HepG2 (cell line): Measurements from ENCODE around the gene EPS8. TPM values are rescaled to one million over a fixed set of nuclear protein-coding genes. Genes with fewer than 3 reads are reported as not detected.
A peak's percentile ranks its signal among the peaks of the same experiment; 100 is the strongest.

Experiments used
- ARID2 ChIP-seq: sonication (generic); formaldehyde crosslinking; IDR thresholded peaks from 2 replicates; pipeline ENCODE4 v1.8.1; 2022; ENCODE audit warnings: mild to moderate bottlenecking, missing genetic modification reagents, borderline replicate concordance
- GPN1 ChIP-seq: sonication (generic); formaldehyde crosslinking; IDR thresholded peaks from 2 replicates; pipeline ENCODE4 v1.5.1; 2020; ENCODE audit warnings: missing genetic modification reagents, borderline replicate concordance
- HMG20A ChIP-seq: IDR thresholded peaks from 2 replicates; pipeline ENCODE4 v1.6.1; 2016; ENCODE audit warnings: borderline replicate concordance
- IRF2 ChIP-seq: IDR thresholded peaks from 2 replicates; pipeline ENCODE4 v1.6.1; 2018; ENCODE audit warnings: missing genetic modification reagents, missing compliant biosample characterization
- KLF11 ChIP-seq: IDR thresholded peaks from 2 replicates; pipeline ENCODE4 v1.6.1; 2016; ENCODE audit warnings: missing compliant biosample characterization
- KMT2A ChIP-seq: sonication (generic); formaldehyde crosslinking; IDR thresholded peaks from 2 replicates; pipeline ENCODE4 v1.4.0; 2020; ENCODE audit warnings: missing genetic modification reagents
- KMT2B ChIP-seq: IDR thresholded peaks from 2 replicates; pipeline ENCODE4 v1.6.1; 2016; ENCODE audit warnings: missing genetic modification reagents, missing compliant biosample characterization
- MAFK ChIP-seq, 2 experiments: IDR thresholded peaks in 1 of 2; conservative IDR thresholded peaks in 1 of 2; 2 replicates each; pipeline ENCODE4 v1.6.1; 2011; ENCODE audit warnings: improper control_type of control experiment in 2 of 2, low read length in 2 of 2
- NCOA2 ChIP-seq: sonication (generic); formaldehyde crosslinking; IDR thresholded peaks from 2 replicates; pipeline ENCODE4 v1.8.0; 2022; ENCODE audit warnings: inconsistent platforms
- NR2C2 ChIP-seq: sonication (generic); formaldehyde crosslinking; IDR thresholded peaks from 2 replicates; pipeline ENCODE4 v1.4.0; 2020; ENCODE audit warnings: missing genetic modification reagents, mild to moderate bottlenecking, moderate library complexity, borderline replicate concordance
- RARA ChIP-seq: IDR thresholded peaks from 2 replicates; pipeline ENCODE4 v1.6.1; 2016; ENCODE audit warnings: missing genetic modification reagents, missing compliant biosample characterization
- RFXANK ChIP-seq: IDR thresholded peaks from 2 replicates; pipeline ENCODE4 v1.6.1; 2016
- SMAD3 ChIP-seq: sonication (generic); formaldehyde crosslinking; IDR thresholded peaks from 2 replicates; pipeline ENCODE4 v1.4.0; 2020; ENCODE audit warnings: missing genetic modification reagents
- TRIM24 ChIP-seq: sonication (generic); formaldehyde crosslinking; IDR thresholded peaks from 2 replicates; pipeline ENCODE4 v1.8.0; 2022; ENCODE audit warnings: mild to moderate bottlenecking, missing genetic modification reagents
- ZNF274 ChIP-seq: sonication (generic); formaldehyde crosslinking; IDR thresholded peaks from 2 replicates; pipeline ENCODE4 v1.5.1; 2020; ENCODE audit warnings: mild to moderate bottlenecking, missing genetic modification reagents
- ZNF296 ChIP-seq: sonication (generic); formaldehyde crosslinking; conservative IDR thresholded peaks from 2 replicates; pipeline ENCODE4 v1.5.0; 2020; ENCODE audit warnings: mild to moderate bottlenecking, missing genetic modification reagents
- ZNF552 ChIP-seq: sonication (generic); formaldehyde crosslinking; IDR thresholded peaks from 2 replicates; pipeline ENCODE4 v1.9.0; 2022; ENCODE audit warnings: missing genetic modification reagents, mild to moderate bottlenecking, borderline replicate concordance
- ZNF577 ChIP-seq: sonication (generic); formaldehyde crosslinking; IDR thresholded peaks from 2 replicates; pipeline ENCODE4 v1.4.0; 2020; ENCODE audit warnings: mild to moderate bottlenecking, low read depth, missing genetic modification reagents, borderline replicate concordance
- ZNF839 ChIP-seq: sonication (generic); formaldehyde crosslinking; IDR thresholded peaks from 2 replicates; pipeline ENCODE4 v1.4.0; 2020; ENCODE audit warnings: missing genetic modification reagents, mild to moderate bottlenecking, borderline replicate concordance
- ZNF879 ChIP-seq: sonication (generic); formaldehyde crosslinking; IDR thresholded peaks from 2 replicates; pipeline ENCODE4 v1.8.1; 2023; ENCODE audit warnings: missing genetic modification reagents
- polyA plus RNA-seq, 8 experiments: library from polyadenylated mRNA; depleted of rRNA in 3 of 8; stranded (reverse) in 7 of 8; unstranded in 1 of 8; fragments of >200 nt; fragmentation: Illumina TruSeq in 4 of 8; extraction: Trizol in 4 of 8; gene quantifications; 2 replicates each; pipeline versions ENCODE4 v1.2.1 to v1.2.3, GENCODE V29; 2011 to 2016; ENCODE audit warnings: low read depth in 4 of 8, missing spikeins in 1 of 8, mixed read lengths in 1 of 8; ENCODE audit not compliant: insufficient read depth in 1 of 8
- total RNA-seq, 5 experiments: library from RNA; depleted of rRNA; stranded (reverse); fragments of >200 nt; fragmentation: Illumina TruSeq; extraction: Trizol; gene quantifications; 2 replicates each; pipeline ENCODE4 v1.2.3, GENCODE V29; 2016; ENCODE audit warnings: low read depth in 1 of 5
- TF ChIP-seq, protein P1 (sequence below): sonication (generic); formaldehyde crosslinking; IDR thresholded peaks from 2 replicates; pipeline ENCODE4 v1.5.1; 2020; ENCODE audit warnings: mild to moderate bottlenecking, missing genetic modification reagents, moderate library complexity
- TF ChIP-seq, protein P2 (sequence below): sonication (generic); formaldehyde crosslinking; IDR thresholded peaks from 2 replicates; pipeline ENCODE4 v1.4.0; 2020; ENCODE audit warnings: missing genetic modification reagents
- TF ChIP-seq, protein P3 (sequence below): sonication (generic); formaldehyde crosslinking; IDR thresholded peaks from 2 replicates; pipeline ENCODE4 v1.8.0; 2022; ENCODE audit warnings: missing genetic modification reagents, low read depth, mild to moderate bottlenecking, borderline replicate concordance
- TF ChIP-seq, protein P4 (sequence below): IDR thresholded peaks from 2 replicates; pipeline ENCODE4 v1.6.1; 2016; ENCODE audit warnings: mild to moderate bottlenecking

EPS8 gene
- total and polyA plus RNA-seq, 2 of the 13 experiments (the other 11 are each of a cell fraction or from before 2014, with no cell fraction given): 37.1 to 43.4 TPM

DNA sequence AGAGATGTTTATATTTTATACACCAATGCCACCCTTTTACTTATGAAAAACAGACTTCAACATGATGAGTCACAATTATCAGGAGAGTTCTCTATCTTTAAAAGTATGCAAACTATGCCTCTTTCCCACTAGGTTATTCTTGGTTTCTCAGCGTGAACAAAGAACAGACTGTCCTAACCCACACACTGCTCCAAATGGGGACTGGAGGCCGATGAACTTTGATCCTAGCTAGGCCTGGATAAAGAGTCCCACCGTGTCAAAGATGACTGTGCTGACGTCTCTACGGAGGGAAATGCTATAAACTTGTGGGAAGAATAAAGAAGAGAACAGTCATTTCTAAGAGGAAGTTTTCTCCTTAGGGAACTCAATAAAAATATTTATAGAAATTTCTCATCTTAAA, 160.1 kb downstream of the EPS8 start (continued):
- TF ChIP-seq MAFK (conservative IDR thresholded peaks at IDR 0.05 in 1 of 2, IDR thresholded peaks at IDR 0.05 in 1 of 2; ENCODE audit: low read length in 2 of 2) (0 out of 4 replicates have a peak, but pooled peaks of 1 of the 2 experiments have one; percentile 24), ZNF274 (CRISPR knock-in tag) (no peak), GPN1 (CRISPR knock-in tag) (no peak), ARID2 (CRISPR knock-in tag) (no peak), ZNF577 (CRISPR knock-in tag) (no peak), ZNF879 (CRISPR knock-in tag) (no peak), ZNF296 (CRISPR knock-in tag) (no peak), HMG20A (peak; percentile 85; the same call in 1 of the 2 replicates), TRIM24 (CRISPR knock-in tag) (no peak), RARA (CRISPR knock-in tag) (peak; percentile 50; the same call in 1 of the 2 replicates), RFXANK (CRISPR knock-in tag) (no peak), SMAD3 (CRISPR knock-in tag) (0 out of 2 replicates have a peak, but pooled peaks have one; percentile 53), KMT2B (CRISPR knock-in tag) (no peak), IRF2 (CRISPR knock-in tag) (0 out of 2 replicates have a peak, but pooled peaks have one; percentile 65), NR2C2 (CRISPR knock-in tag) (no peak), KLF11 (CRISPR knock-in tag) (no peak), ZNF839 (CRISPR knock-in tag) (no peak), NCOA2 (peak; percentile 80), ZNF552 (CRISPR knock-in tag) (no peak), KMT2A (CRISPR knock-in tag) (peak; percentile 63; the same call in 1 of the 2 replicates)
- TF ChIP-seq, protein P1, sequence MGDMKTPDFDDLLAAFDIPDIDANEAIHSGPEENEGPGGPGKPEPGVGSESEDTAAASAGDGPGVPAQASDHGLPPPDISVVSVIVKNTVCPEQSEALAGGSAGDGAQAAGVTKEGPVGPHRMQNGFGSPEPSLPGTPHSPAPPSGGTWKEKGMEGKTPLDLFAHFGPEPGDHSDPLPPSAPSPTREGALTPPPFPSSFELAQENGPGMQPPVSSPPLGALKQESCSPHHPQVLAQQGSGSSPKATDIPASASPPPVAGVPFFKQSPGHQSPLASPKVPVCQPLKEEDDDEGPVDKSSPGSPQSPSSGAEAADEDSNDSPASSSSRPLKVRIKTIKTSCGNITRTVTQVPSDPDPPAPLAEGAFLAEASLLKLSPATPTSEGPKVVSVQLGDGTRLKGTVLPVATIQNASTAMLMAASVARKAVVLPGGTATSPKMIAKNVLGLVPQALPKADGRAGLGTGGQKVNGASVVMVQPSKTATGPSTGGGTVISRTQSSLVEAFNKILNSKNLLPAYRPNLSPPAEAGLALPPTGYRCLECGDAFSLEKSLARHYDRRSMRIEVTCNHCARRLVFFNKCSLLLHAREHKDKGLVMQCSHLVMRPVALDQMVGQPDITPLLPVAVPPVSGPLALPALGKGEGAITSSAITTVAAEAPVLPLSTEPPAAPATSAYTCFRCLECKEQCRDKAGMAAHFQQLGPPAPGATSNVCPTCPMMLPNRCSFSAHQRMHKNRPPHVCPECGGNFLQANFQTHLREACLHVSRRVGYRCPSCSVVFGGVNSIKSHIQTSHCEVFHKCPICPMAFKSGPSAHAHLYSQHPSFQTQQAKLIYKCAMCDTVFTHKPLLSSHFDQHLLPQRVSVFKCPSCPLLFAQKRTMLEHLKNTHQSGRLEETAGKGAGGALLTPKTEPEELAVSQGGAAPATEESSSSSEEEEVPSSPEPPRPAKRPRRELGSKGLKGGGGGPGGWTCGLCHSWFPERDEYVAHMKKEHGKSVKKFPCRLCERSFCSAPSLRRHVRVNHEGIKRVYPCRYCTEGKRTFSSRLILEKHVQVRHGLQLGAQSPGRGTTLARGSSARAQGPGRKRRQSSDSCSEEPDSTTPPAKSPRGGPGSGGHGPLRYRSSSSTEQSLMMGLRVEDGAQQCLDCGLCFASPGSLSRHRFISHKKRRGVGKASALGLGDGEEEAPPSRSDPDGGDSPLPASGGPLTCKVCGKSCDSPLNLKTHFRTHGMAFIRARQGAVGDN (CRISPR knock-in tag): no peak
- TF ChIP-seq, protein P2, sequence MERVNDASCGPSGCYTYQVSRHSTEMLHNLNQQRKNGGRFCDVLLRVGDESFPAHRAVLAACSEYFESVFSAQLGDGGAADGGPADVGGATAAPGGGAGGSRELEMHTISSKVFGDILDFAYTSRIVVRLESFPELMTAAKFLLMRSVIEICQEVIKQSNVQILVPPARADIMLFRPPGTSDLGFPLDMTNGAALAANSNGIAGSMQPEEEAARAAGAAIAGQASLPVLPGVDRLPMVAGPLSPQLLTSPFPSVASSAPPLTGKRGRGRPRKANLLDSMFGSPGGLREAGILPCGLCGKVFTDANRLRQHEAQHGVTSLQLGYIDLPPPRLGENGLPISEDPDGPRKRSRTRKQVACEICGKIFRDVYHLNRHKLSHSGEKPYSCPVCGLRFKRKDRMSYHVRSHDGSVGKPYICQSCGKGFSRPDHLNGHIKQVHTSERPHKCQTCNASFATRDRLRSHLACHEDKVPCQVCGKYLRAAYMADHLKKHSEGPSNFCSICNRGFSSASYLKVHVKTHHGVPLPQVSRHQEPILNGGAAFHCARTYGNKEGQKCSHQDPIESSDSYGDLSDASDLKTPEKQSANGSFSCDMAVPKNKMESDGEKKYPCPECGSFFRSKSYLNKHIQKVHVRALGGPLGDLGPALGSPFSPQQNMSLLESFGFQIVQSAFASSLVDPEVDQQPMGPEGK (CRISPR knock-in tag): no peak; the same call in 1 of the 2 replicates
- TF ChIP-seq, protein P3, sequence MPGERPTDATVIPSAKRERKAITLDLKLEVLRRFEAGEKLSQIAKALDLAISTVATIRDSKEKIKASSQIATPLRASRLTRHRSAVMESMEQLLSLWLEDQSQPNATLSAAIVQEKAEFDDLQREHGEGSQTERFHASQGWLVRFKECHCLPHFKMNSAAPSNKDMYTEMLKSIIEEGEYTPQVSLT: no peak
- TF ChIP-seq, protein P4, sequence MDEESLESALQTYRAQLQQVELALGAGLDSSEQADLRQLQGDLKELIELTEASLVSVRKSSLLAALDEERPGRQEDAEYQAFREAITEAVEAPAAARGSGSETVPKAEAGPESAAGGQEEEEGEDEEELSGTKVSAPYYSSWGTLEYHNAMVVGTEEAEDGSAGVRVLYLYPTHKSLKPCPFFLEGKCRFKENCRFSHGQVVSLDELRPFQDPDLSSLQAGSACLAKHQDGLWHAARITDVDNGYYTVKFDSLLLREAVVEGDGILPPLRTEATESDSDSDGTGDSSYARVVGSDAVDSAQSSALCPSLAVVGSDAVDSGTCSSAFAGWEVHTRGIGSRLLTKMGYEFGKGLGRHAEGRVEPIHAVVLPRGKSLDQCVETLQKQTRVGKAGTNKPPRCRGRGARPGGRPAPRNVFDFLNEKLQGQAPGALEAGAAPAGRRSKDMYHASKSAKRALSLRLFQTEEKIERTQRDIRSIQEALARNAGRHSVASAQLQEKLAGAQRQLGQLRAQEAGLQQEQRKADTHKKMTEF: peak; percentile 66; the same call in 1 of the 2 replicates
